HCT116 (cell line): ENCODE results near the gene ZBTB20.

ENCODE experiments used
- POLR2AphosphoS5 ChIP-seq: IDR thresholded peaks from 2 replicates; pipeline ENCODE4 v1.6.1; 2011; ENCODE audit warnings: mild to moderate bottlenecking, low read depth, low read length, moderate library complexity
- SP1 ChIP-seq: IDR thresholded peaks from 2 replicates; pipeline ENCODE4 v1.6.1; 2012; ENCODE audit warnings: low read depth
- YY1 ChIP-seq: IDR thresholded peaks from 2 replicates; pipeline ENCODE4 v1.6.1; 2011; ENCODE audit warnings: low read length, low read depth, moderate library complexity, mild to moderate bottlenecking; ENCODE audit not compliant: insufficient replicate concordance; ENCODE audit errors: extremely low read depth
- TF ChIP-seq, protein P1 (sequence below), 3 experiments: fragments of 200-600 bp in 1 of 3; sonication (generic) in 1 of 3; IDR thresholded peaks in 2 of 3; conservative IDR thresholded peaks in 1 of 3; 2 replicates each; pipeline ENCODE4 v1.5.1; 2012 to 2017; ENCODE audit warnings: low read depth in 2 of 3, low read length in 2 of 3, antibody characterized with exemption in 1 of 3, borderline replicate concordance in 1 of 3, control low read depth in 1 of 3, mild to moderate bottlenecking in 1 of 3, mixed read lengths in 1 of 3, mixed run types in 1 of 3, moderate library complexity in 1 of 3; ENCODE audit not compliant: insufficient read depth in 1 of 3

GRCh38 chr3:114848643-114849350, 298.3 kb downstream of the ZBTB20 start:
- TF ChIP-seq, protein P1, sequence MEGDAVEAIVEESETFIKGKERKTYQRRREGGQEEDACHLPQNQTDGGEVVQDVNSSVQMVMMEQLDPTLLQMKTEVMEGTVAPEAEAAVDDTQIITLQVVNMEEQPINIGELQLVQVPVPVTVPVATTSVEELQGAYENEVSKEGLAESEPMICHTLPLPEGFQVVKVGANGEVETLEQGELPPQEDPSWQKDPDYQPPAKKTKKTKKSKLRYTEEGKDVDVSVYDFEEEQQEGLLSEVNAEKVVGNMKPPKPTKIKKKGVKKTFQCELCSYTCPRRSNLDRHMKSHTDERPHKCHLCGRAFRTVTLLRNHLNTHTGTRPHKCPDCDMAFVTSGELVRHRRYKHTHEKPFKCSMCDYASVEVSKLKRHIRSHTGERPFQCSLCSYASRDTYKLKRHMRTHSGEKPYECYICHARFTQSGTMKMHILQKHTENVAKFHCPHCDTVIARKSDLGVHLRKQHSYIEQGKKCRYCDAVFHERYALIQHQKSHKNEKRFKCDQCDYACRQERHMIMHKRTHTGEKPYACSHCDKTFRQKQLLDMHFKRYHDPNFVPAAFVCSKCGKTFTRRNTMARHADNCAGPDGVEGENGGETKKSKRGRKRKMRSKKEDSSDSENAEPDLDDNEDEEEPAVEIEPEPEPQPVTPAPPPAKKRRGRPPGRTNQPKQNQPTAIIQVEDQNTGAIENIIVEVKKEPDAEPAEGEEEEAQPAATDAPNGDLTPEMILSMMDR (IDR thresholded peaks at IDR 0.05 in 2 of 3, conservative IDR thresholded peaks at IDR 0.05 in 1 of 3; ENCODE audit: borderline replicate concordance in 1 of 3, insufficient read depth in 1 of 3, low read depth in 2 of 3, low read length in 2 of 3), result no peak
- no peak for TF ChIP-seq POLR2AphosphoS5
- no peak for TF ChIP-seq YY1
- no peak for TF ChIP-seq SP1
